Forelimb muscle (tissue), 1 donor: ENCODE results near the gene ZNF692. TPM values are rescaled to one million over a fixed set of nuclear protein-coding genes. Genes with fewer than 3 reads are reported as not detected.
"Not testable (repeated sequence)": the region's sequence is repeated elsewhere in the genome, so short reads cannot be mapped to it uniquely, and the experiment has no call there.

Experiments used
- DNase-seq: peaks from one replicate; pipeline ENCODE4 v3.0.0-alpha.2; 2013; ENCODE audit warnings: low read depth
- polyA plus RNA-seq: library from polyadenylated mRNA; unstranded; fragments of 120-200 nt; gene quantifications from one replicate; pipeline ENCODE4 v1.2.1, GENCODE V29; 2013; ENCODE audit not compliant: insufficient read length

The ZNF692 gene
- polyA plus RNA-seq, 1 donor = 30.7 TPM

DNA sequence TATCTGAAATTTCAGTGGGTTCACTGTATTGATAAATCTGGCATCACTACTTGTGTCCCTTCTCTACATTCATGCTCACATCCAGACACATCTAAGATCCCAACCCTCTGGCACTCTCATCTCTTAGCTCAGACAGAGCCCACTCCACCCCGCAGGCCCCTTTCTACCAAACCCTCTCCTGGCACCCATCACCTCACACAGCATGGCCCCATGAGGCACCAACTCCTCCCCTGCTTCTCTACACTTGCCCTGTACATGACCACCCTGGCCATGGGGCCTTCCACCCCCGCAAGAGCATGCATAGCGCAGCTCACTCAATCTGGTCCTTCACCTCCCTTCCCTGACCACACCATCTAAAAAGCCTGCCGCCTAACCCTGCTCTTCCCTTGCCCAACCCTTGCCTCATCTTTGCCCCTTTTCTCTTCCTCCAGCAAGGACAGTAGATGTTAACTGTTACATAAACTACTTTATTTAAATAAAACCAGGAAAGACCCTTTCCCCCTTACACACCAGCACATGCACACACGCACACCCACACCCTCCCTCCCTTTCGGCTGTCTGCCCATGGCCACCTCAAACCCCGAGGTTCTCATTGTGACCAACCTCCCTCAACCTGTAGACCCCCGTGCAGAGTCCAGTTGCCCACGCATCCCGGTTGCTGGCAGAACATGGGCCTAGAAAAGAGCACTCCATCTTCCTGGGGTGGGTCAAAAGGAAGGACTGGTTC is 48.7 kb downstream of the ZNF692 start:
- no peak for DNase-seq

DNA sequence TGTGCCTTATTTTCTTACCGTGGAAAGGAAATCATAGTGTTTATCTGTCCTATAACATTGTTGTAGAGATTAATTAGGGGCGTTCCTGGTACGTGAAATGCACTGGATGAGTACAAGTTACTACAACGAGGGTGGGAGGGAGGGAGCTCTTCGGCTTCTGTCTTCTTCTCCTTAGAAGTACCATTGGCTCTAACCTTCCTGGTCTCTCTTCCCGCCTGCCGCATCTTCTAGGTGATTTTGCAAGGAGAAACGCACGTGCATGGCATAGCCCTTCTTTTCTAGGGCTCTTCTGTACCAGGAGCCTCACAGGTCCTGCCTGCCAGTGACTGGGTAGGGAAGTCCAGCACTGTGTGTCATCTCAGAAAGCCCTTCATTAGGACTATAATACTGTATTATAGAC is 50.0 kb downstream of the ZNF692 start:
- no peak for DNase-seq

DNA sequence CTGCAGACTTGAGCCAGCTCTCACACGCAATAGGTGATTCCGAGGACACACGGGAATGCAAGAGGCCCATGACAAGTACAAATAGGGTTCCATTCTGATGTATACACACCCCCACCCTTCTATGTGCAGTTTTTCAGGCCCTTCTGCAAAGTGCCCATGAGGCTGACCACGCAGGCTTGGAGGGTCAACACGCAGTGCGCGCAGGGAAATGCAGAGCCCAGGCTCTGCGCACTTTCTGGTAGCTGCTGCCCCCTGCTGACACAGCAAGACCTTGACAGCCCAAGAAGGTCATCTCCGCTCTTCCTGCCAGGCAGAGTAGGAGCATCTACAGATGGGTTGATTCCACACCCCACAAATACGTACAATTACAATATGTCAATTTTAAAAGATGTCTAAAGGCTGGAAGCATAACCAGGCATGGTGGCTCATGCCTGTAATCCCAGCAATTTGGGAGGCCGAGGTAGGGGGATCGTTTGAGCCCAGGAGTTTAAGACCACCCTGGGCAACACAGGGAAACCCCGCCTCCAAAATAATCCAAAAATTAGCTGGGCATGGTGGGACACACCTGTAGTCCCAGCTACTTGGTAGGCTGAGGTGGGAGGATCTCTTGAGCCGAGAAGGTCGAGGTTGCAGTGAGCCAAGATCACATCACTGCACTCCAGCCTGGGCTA is 51.7 kb downstream of the ZNF692 start:
- no peak for DNase-seq

DNA sequence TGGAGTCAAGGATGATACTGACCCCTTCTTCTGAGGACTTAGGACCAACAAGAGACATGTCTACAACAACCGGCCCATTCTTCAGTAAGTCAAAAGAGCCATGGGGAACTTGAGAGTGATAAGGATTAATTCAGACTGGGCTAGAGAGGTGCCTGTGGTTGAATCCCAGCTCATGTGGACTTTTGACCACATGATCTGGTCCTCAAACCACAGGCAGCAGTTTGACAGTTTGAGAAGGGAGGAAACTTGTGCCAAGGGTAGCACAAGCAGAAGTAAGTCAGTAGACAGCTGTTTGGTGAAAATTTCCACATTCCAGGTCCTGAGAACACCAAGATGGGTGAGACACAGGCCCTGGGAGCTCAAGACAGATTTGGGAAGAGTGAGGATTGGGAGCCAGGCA is 53.0 kb downstream of the ZNF692 start:
- DNase-seq = no peak

DNA sequence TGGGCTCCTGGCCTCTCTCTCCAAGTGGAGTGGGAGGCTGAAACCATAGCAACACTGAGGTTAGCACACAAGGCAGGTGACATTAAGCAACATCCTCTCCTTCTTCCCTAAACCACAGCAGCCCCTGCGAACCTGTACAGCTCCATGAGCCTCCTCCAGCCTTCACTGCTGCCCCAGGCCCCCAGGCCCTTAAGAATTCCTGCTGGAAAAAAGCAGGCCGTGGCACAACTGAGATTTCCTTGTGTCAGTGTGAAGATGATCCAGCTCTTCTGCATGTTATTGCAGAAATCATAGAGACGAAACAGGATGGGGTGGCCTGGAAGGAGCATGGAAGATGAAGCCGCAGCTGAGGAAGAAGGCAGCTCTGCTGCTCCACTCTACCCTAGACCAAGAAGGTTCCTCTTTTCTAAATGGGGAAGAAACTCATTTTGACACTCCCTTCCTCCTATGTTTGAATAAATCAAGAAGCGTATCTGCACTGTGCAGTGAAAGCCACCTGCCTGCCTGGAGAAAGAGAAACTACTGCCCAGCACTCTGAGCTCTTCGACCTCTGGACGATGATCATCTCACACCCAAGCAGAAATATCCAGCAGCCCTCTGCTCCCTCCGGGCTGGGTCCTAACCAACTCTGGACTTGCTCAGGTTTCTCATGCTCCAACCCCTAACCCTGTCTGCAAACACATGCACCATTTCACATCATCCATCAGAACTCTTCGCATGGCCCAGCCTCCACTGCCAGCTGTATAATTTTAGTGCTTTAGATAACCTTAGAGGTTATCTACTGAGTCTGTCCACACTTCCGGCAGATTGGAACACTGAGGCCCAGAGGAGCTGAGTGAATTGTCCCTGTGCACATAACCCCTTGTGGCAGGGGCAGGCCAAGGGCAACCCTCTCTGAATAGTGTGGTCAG is 53.9 kb downstream of the ZNF692 start:
- DNase-seq = no peak

DNA sequence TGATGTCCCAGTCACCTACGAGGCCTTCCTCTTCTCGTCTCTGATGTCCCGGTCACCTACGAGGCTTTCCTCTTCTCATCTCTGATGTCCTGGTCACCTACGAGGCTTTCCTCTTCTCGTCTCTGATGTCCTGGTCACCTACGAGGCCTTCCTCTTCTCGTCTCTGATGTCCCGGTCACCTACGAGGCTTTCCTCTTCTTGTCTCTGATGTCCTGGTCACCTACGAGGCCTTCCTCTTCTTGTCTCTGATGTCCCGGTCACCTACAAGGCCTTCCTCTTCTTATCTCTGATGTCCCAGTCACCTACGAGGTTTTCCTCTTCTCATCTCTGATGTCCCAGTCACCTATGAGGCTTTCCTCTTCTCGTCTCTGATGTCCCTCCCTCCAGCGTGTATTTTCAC is 55.4 kb downstream of the ZNF692 start:
- not testable (repeated sequence) for DNase-seq

DNA sequence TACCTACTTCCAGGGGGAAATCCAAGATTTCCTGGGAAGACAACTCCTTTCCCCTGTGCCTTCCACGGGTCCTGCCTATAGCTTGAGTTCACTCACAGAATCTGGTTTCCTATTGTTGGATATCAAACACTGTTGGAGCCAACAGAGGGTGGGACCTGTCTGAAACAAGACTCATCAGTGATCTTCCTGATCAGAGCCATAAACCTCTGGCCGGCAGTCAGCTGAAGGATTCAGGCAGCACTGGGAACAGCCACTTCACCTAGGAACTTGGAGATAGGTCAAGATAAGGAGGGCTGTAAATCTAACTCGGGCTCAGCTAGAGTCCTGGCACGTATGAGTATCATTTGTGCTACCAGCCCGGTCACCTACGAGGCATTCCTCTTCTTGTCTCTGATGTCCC is 56.4 kb downstream of the ZNF692 start:
- no peak for DNase-seq

DNA sequence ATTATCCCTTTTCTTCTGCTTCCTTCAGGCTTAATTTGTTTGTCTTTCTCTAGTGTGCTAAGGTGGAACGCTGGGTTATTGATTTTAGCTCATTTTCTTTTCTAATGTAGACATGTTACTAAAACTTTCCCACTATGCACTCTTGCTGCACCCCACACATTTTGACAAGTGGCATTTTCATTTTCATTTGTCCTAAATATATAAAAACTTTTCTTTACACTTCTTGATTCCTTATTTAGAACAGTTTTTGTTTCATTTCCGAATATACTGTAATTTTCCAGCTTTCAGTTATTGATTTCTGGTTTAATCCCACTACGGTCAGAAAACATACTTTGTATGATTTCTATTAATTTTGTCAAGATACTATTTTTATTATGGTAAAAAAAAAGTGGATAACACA is 58.4 kb downstream of the ZNF692 start:
- DNase-seq = no peak

Other genes with a start within 250 kb of the ZNF692 start
- gene OR2T11, start 224.0 kb downstream of the ZNF692 start, polyA plus RNA-seq = not detected
- gene OR2T35, start 213.8 kb downstream of the ZNF692 start, polyA plus RNA-seq = not detected
- gene OR2T27, start 203.6 kb downstream of the ZNF692 start, polyA plus RNA-seq = not detected
- not detected for gene OR14I1, start 156.3 kb downstream of the ZNF692 start, polyA plus RNA-seq
- not detected for gene LYPD8, start 103.3 kb downstream of the ZNF692 start, polyA plus RNA-seq
- 17.9 TPM for gene SH3BP5L, start 33.2 kb downstream of the ZNF692 start, polyA plus RNA-seq
- 18.4 TPM for gene ZNF672, start 20.9 kb downstream of the ZNF692 start, polyA plus RNA-seq
- gene PGBD2, start 47.1 kb upstream of the ZNF692 start, polyA plus RNA-seq = 4.5 TPM